Measurements from ENCODE around the gene PRRX2.

- no peak for TF ChIP-seq CTCF (conservative IDR thresholded peaks at IDR 0.05)
- no peak for TF ChIP-seq ZFX (IDR thresholded peaks at IDR 0.05)
Measured at GRCh38 chr9:129708793-129709192, 43.3 kb downstream of the PRRX2 start.
